ENCODE results near the gene COL4A2.
A peak's percentile ranks its signal among the peaks of the same experiment; 100 is the strongest.

GRCh38 chr13:110284779-110285484 lies 22.2 kb upstream of the COL4A2 start:
- TF ChIP-seq GATA2 (IDR thresholded peaks at IDR 0.05; ENCODE audit: low read depth, low read length) (0 out of 2 replicates have a peak, but pooled peaks have one; percentile 32), GATA3 (IDR thresholded peaks at IDR 0.05; ENCODE audit: low read depth, low read length) (no peak)

Data from SH-SY5Y (cell line).